Measurements from ENCODE around the gene FXR2.
"Not testable (repeated sequence)": the region's sequence is repeated elsewhere in the genome, so short reads cannot be mapped to it uniquely, and the experiment has no call there.

The FXR2 gene

DNA sequence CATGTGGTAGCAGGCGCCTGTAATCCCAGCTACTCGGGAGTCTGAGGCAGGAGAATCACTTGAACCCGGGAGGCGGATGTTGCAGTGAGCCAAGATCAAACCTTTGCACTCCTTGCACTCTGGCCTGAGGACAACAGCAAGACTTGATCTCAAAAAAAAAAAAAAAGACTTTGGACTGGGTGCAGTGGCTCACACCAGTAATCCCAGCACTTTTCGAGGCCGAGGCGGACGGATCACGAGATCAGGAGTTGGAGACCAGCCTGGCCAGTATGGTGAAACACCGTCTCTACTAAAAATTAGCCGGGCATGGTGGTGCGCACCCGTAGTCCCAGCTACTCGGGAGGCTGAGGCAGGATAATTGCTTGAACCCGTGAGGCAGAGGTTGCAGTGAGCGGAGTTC, 11.1 kb upstream of the FXR2 start:
- H2AK5ac ChIP-seq (ENCODE audit: low read depth, low read length); H3K9ac ChIP-seq (ENCODE audit: low read depth, low read length, poor library complexity); H4K8ac ChIP-seq (ENCODE audit: low read depth, low read length); H3K36me3 ChIP-seq (replicated peaks in 1 of 2; ENCODE audit: control insufficient read depth in 2 of 2, insufficient read depth in 2 of 2, low read length in 2 of 2); H3K18ac ChIP-seq (ENCODE audit: low read length); H4K91ac ChIP-seq (ENCODE audit: low read depth, low read length, poor library complexity); H3K23ac ChIP-seq (ENCODE audit: low read depth, low read length, poor library complexity); DNase-seq (ENCODE audit: low spot score); H3K4ac ChIP-seq (ENCODE audit: low read length); H2AFZ ChIP-seq (ENCODE audit: low read length); H3K14ac ChIP-seq (ENCODE audit: low read length); H2BK15ac ChIP-seq (ENCODE audit: low read length); H3K4me3 ChIP-seq (ENCODE audit: low read length in 2 of 2); H2BK120ac ChIP-seq (ENCODE audit: low read depth, low read length); H3K79me1 ChIP-seq (ENCODE audit: low read depth, low read length); H3K27ac ChIP-seq (replicated peaks; ENCODE audit: low read length); H3K9me3 ChIP-seq (replicated peaks in 1 of 2; ENCODE audit: control insufficient read depth in 2 of 2, insufficient read depth in 1 of 2, low read depth in 1 of 2, low read length in 2 of 2); H2BK12ac ChIP-seq (ENCODE audit: low read length); H3K4me2 ChIP-seq (ENCODE audit: insufficient read depth, low read length, poor library complexity, severe bottlenecking); H3K27me3 ChIP-seq (ENCODE audit: control insufficient read depth in 3 of 3, insufficient read depth in 3 of 3, low read depth in 1 of 3, low read length in 3 of 3); H2BK5ac ChIP-seq (ENCODE audit: low read length): not testable (repeated sequence)
- peaks cover 8 to 13% of the 10 kb centered on the region in 2 donors for H3K4me1 ChIP-seq (ENCODE audit: control insufficient read depth in 2 of 2, insufficient read depth in 1 of 2, low read depth in 1 of 2, low read length in 2 of 2)
- no CpG with 5 or more reads among the region's 16 CpGs for WGBS, 2 donors (ENCODE audit: extremely low coverage in 2 of 2, insufficient read length in 2 of 2, insufficient replicate concordance in 1 of 2)

DNA sequence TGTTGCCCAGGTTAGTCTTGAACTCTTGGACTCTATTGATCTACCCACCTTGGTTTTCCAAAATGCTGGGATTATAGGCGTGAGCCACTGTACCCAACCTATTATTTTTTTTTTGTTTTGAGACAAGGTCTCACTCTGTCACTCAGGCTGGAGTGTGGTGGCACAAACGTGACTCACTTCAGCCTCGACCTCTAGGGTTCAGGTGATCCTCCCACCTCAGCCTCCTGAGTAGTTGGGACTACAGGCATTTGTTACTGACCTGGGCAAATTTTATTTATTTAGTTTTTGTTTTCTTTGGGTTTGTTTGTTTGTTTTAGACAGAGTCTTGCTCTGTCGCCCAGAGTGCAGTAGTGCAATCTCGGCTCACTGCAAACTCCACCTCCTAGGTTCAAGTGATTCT, 9.0 kb upstream of the FXR2 start:
- H3K14ac ChIP-seq (ENCODE audit: low read length), result no peak overlapping the region
- no peak overlapping the region for H4K8ac ChIP-seq (ENCODE audit: low read depth, low read length)
- H3K36me3 ChIP-seq (replicated peaks in 1 of 2; ENCODE audit: control insufficient read depth in 2 of 2, insufficient read depth in 2 of 2, low read length in 2 of 2), result peaks cover 0 to 7% of the 10 kb centered on the region in 2 donors
- H3K79me1 ChIP-seq (ENCODE audit: low read depth, low read length), result no peaks in the 10 kb centered on the region
- H3K23ac ChIP-seq (ENCODE audit: low read depth, low read length, poor library complexity), result no peak overlapping the region
- H2BK5ac ChIP-seq (ENCODE audit: low read length), result no peak overlapping the region
- H3K18ac ChIP-seq (ENCODE audit: low read length), result no peak overlapping the region
- peaks cover 2 to 8% of the 10 kb centered on the region in 2 donors for H3K4me1 ChIP-seq (ENCODE audit: control insufficient read depth in 2 of 2, insufficient read depth in 1 of 2, low read depth in 1 of 2, low read length in 2 of 2)
- no peak overlapping the region for H2BK12ac ChIP-seq (ENCODE audit: low read length)
- no CpG with 5 or more reads among the region's 5 CpGs for WGBS, 2 donors (ENCODE audit: extremely low coverage in 2 of 2, insufficient read length in 2 of 2, insufficient replicate concordance in 1 of 2)
- no peaks in the 10 kb centered on the region for H3K9me3 ChIP-seq (replicated peaks in 1 of 2; ENCODE audit: control insufficient read depth in 2 of 2, insufficient read depth in 1 of 2, low read depth in 1 of 2, low read length in 2 of 2)
- peak overlapping the region; percentile 11 for H3K4me2 ChIP-seq (ENCODE audit: insufficient read depth, low read length, poor library complexity, severe bottlenecking)
- no peak overlapping the region for H3K27ac ChIP-seq (replicated peaks; ENCODE audit: low read length)
- H3K27me3 ChIP-seq (ENCODE audit: control insufficient read depth in 3 of 3, insufficient read depth in 3 of 3, low read depth in 1 of 3, low read length in 3 of 3), result no peaks in the 10 kb centered on the region
- no peak overlapping the region for H2BK120ac ChIP-seq (ENCODE audit: low read depth, low read length)
- H4K91ac ChIP-seq (ENCODE audit: low read depth, low read length, poor library complexity), result no peak overlapping the region
- H2BK15ac ChIP-seq (ENCODE audit: low read length), result no peak overlapping the region
- no peak overlapping the region for H2AK5ac ChIP-seq (ENCODE audit: low read depth, low read length)
- no peak overlapping the region for H2AFZ ChIP-seq (ENCODE audit: low read length)
- no peak overlapping the region for H3K4me3 ChIP-seq (ENCODE audit: low read length in 2 of 2)
- no peak overlapping the region for H3K4ac ChIP-seq (ENCODE audit: low read length)
- no peak overlapping the region for H3K9ac ChIP-seq (ENCODE audit: low read depth, low read length, poor library complexity)
- DNase-seq (ENCODE audit: low spot score), result no peak

DNA sequence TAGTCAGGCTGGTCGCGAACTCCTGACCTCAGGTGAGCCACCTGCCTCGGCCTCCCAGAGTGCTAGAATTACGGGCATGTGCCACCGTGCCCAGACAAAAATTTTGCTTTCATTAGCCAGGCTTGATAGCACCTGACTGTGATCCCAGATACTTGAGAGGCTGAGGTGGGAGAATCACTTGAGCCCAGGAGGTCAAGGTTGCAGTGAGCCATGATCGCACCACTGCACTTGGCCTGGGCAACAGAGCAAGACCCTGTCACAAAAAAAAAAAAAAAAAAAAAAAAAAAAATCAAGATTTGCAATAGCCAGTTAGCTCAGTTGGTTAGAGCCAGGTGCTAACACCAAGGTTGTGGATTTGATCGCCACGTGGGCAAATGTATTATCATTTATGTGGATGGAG, 6.1 kb upstream of the FXR2 start:
- no peak overlapping the region for H2AK5ac ChIP-seq (ENCODE audit: low read depth, low read length)
- H3K9me3 ChIP-seq (replicated peaks in 1 of 2; ENCODE audit: control insufficient read depth in 2 of 2, insufficient read depth in 1 of 2, low read depth in 1 of 2, low read length in 2 of 2), result no peaks in the 10 kb centered on the region
- H3K4me3 ChIP-seq (ENCODE audit: low read length in 2 of 2), result no peak overlapping the region
- no peaks in the 10 kb centered on the region for H3K4me1 ChIP-seq (ENCODE audit: control insufficient read depth in 2 of 2, insufficient read depth in 1 of 2, low read depth in 1 of 2, low read length in 2 of 2)
- H3K23ac ChIP-seq (ENCODE audit: low read depth, low read length, poor library complexity), result no peak overlapping the region
- no peak overlapping the region for H3K18ac ChIP-seq (ENCODE audit: low read length)
- no peak overlapping the region for H2AFZ ChIP-seq (ENCODE audit: low read length)
- WGBS, 2 donors (ENCODE audit: extremely low coverage in 2 of 2, insufficient read length in 2 of 2, insufficient replicate concordance in 1 of 2), result no CpG with 5 or more reads among the region's 8 CpGs
- H3K14ac ChIP-seq (ENCODE audit: low read length), result no peak overlapping the region
- H3K36me3 ChIP-seq (replicated peaks in 1 of 2; ENCODE audit: control insufficient read depth in 2 of 2, insufficient read depth in 2 of 2, low read length in 2 of 2), result peaks cover 0 to 2% of the 10 kb centered on the region in 2 donors
- no peak overlapping the region for H4K91ac ChIP-seq (ENCODE audit: low read depth, low read length, poor library complexity)
- H3K9ac ChIP-seq (ENCODE audit: low read depth, low read length, poor library complexity), result no peak overlapping the region
- H4K8ac ChIP-seq (ENCODE audit: low read depth, low read length), result no peak overlapping the region
- H3K79me1 ChIP-seq (ENCODE audit: low read depth, low read length), result no peaks in the 10 kb centered on the region
- H2BK120ac ChIP-seq (ENCODE audit: low read depth, low read length), result no peak overlapping the region
- H2BK15ac ChIP-seq (ENCODE audit: low read length), result no peak overlapping the region
- no peak overlapping the region for H3K4me2 ChIP-seq (ENCODE audit: insufficient read depth, low read length, poor library complexity, severe bottlenecking)
- H2BK12ac ChIP-seq (ENCODE audit: low read length), result no peak overlapping the region
- no peak for DNase-seq (ENCODE audit: low spot score)
- no peaks in the 10 kb centered on the region for H3K27me3 ChIP-seq (ENCODE audit: control insufficient read depth in 3 of 3, insufficient read depth in 3 of 3, low read depth in 1 of 3, low read length in 3 of 3)
- H3K27ac ChIP-seq (replicated peaks; ENCODE audit: low read length), result no peak overlapping the region
- no peak overlapping the region for H2BK5ac ChIP-seq (ENCODE audit: low read length)
- H3K4ac ChIP-seq (ENCODE audit: low read length), result no peak overlapping the region

DNA sequence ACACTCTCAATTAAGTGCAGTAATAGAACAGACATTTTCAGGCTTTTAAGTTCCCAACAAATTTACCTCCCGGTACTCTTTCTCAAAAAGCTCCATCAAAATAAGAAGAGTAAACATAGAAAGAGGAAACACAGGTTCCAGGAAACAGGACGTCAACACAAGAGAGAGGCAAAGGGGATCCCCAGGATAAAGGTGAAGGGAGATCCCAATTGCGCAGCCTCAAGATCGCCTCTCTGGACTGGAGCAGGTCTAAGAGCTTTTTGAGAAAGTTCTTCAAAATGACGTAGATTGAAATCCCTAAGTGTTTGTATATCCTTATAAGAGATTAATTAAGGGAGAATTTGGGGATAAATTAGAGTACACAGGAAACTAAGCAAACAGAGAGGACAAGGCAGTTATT, 3.9 kb upstream of the FXR2 start:
- H3K79me1 ChIP-seq (ENCODE audit: low read depth, low read length), result peaks cover 3% of the 10 kb centered on the region
- no peak overlapping the region for H3K14ac ChIP-seq (ENCODE audit: low read length)
- no peaks in the 10 kb centered on the region for H3K9me3 ChIP-seq (replicated peaks in 1 of 2; ENCODE audit: control insufficient read depth in 2 of 2, insufficient read depth in 1 of 2, low read depth in 1 of 2, low read length in 2 of 2)
- no peaks in the 10 kb centered on the region for H3K36me3 ChIP-seq (replicated peaks in 1 of 2; ENCODE audit: control insufficient read depth in 2 of 2, insufficient read depth in 2 of 2, low read length in 2 of 2)
- WGBS, 2 donors (ENCODE audit: extremely low coverage in 2 of 2, insufficient read length in 2 of 2, insufficient replicate concordance in 1 of 2), result no CpG with 5 or more reads among the region's 5 CpGs
- no peak overlapping the region for H4K91ac ChIP-seq (ENCODE audit: low read depth, low read length, poor library complexity)
- no peak overlapping the region for H3K4me3 ChIP-seq (ENCODE audit: low read length in 2 of 2)
- no peak overlapping the region for H2BK15ac ChIP-seq (ENCODE audit: low read length)
- H2BK12ac ChIP-seq (ENCODE audit: low read length), result no peak overlapping the region
- no peak overlapping the region for H2AK5ac ChIP-seq (ENCODE audit: low read depth, low read length)
- no peak overlapping the region for H4K8ac ChIP-seq (ENCODE audit: low read depth, low read length)
- no peaks in the 10 kb centered on the region for H3K27me3 ChIP-seq (ENCODE audit: control insufficient read depth in 3 of 3, insufficient read depth in 3 of 3, low read depth in 1 of 3, low read length in 3 of 3)
- H3K23ac ChIP-seq (ENCODE audit: low read depth, low read length, poor library complexity), result no peak overlapping the region
- peaks cover 1 to 2% of the 10 kb centered on the region in 2 donors for H3K4me1 ChIP-seq (ENCODE audit: control insufficient read depth in 2 of 2, insufficient read depth in 1 of 2, low read depth in 1 of 2, low read length in 2 of 2)
- no peak overlapping the region for H2BK5ac ChIP-seq (ENCODE audit: low read length)
- no peak overlapping the region for H3K27ac ChIP-seq (replicated peaks; ENCODE audit: low read length)
- H3K4me2 ChIP-seq (ENCODE audit: insufficient read depth, low read length, poor library complexity, severe bottlenecking), result no peak overlapping the region
- no peak overlapping the region for H3K18ac ChIP-seq (ENCODE audit: low read length)
- H3K9ac ChIP-seq (ENCODE audit: low read depth, low read length, poor library complexity), result no peak overlapping the region
- H3K4ac ChIP-seq (ENCODE audit: low read length), result no peak overlapping the region
- H2BK120ac ChIP-seq (ENCODE audit: low read depth, low read length), result no peak overlapping the region
- H2AFZ ChIP-seq (ENCODE audit: low read length), result no peak overlapping the region
- DNase-seq (ENCODE audit: low spot score), result no peak

Measured in neuronal stem cell (in vitro differentiated cells).